SK-N-SH (cell line): ENCODE data around the gene CUBN. TPM values are rescaled to one million over a fixed set of nuclear protein-coding genes. Genes with fewer than 3 reads are reported as not detected.

Source experiments
- CTCF ChIA-PET: fragments of 300-600, 350-600 bp; formaldehyde crosslinking; extraction: SDS; loops from one replicate; lab custom pipeline; 2021; lab: Yijun Ruan, JAX
- POLR2A ChIA-PET: fragments of 350-600 bp; sonication (Branson Sonifier 250); formaldehyde crosslinking; extraction: SDS; loops from one replicate; lab custom pipeline; 2020; ENCODE audit warnings: antibody characterized with exemption, inconsistent platforms; lab: Yijun Ruan, JAX
- DNase-seq: peaks from one replicate; pipeline ENCODE4 v3.0.0; 2012
- H2AFZ ChIP-seq: fragments of 200-600 bp; sonication (generic); 2 replicates; pipeline ENCODE4 v1.8.1; 2016; ENCODE audit warnings: antibody characterized with exemption, mild to moderate bottlenecking, low read depth
- H3F3A ChIP-seq: fragments of 200-600 bp; sonication (generic); replicated peaks from 2 replicates; pipeline ENCODE3; 2016; ENCODE audit warnings: antibody characterized with exemption, mild to moderate bottlenecking; ENCODE audit not compliant: insufficient read depth
- H3K27ac ChIP-seq, 2 experiments: fragments of 200-500 bp in 1 of 2; fragments of 200-600 bp in 1 of 2; sonication (Bioruptor generic) in 1 of 2; sonication (generic), shearing (Covaris generic) in 1 of 2; 2 replicates each; pipeline versions ENCODE4 v1.5.1 to v1.6.1; 2014 to 2016; ENCODE audit warnings: low read depth in 2 of 2, inconsistent platforms in 1 of 2, low read length in 1 of 2, mild to moderate bottlenecking in 1 of 2, mixed read lengths in 1 of 2
- H3K27me3 ChIP-seq: fragments of 200-600 bp; sonication (generic), shearing (Covaris generic); 2 replicates; pipeline ENCODE4 v1.6.1; 2016; ENCODE audit warnings: mixed run types; ENCODE audit not compliant: insufficient read depth
- H3K36me3 ChIP-seq, 2 experiments: fragments of 200-500 bp in 1 of 2; fragments of 200-600 bp in 1 of 2; sonication (Bioruptor generic) in 1 of 2; sonication (generic) in 1 of 2; replicated peaks in 1 of 2; 2 replicates each; pipeline versions ENCODE3 to v1.5.1; 2014 to 2016; ENCODE audit warnings: low read length in 1 of 2, mild to moderate bottlenecking in 1 of 2; ENCODE audit not compliant: insufficient read depth in 2 of 2, control insufficient read depth in 1 of 2
- H3K4me1 ChIP-seq, 2 experiments: fragments of 200-500 bp in 1 of 2; fragments of 200-600 bp in 1 of 2; sonication (Bioruptor generic) in 1 of 2; sonication (generic), shearing (Covaris generic) in 1 of 2; 2 replicates each; pipeline versions ENCODE4 v1.5.1 to v1.6.1; 2014 to 2016; ENCODE audit warnings: low read depth in 1 of 2, low read length in 1 of 2, mixed run types in 1 of 2; ENCODE audit not compliant: insufficient read depth in 2 of 2, control insufficient read depth in 1 of 2
- H3K4me2 ChIP-seq: fragments of 200-600 bp; sonication (generic), shearing (Covaris generic); 2 replicates; pipeline ENCODE4 v1.6.1; 2017; ENCODE audit warnings: mixed run types
- H3K4me3 ChIP-seq, 2 experiments: fragments of 200-500 bp in 1 of 2; fragments of 200-600 bp in 1 of 2; sonication (Bioruptor generic) in 1 of 2; sonication (generic), shearing (Covaris generic) in 1 of 2; 2 replicates each; pipeline versions ENCODE4 v1.5.1 to v1.8.1; 2014 to 2016; ENCODE audit warnings: low read depth in 2 of 2, inconsistent platforms in 1 of 2, low read length in 1 of 2, mild to moderate bottlenecking in 1 of 2, mixed read lengths in 1 of 2, moderate library complexity in 1 of 2
- H3K79me2 ChIP-seq: fragments of 200-600 bp; sonication (generic); 2 replicates; pipeline ENCODE4 v1.8.1; 2017; ENCODE audit warnings: mild to moderate bottlenecking; ENCODE audit not compliant: insufficient read depth
- H3K9ac ChIP-seq: fragments of 200-600 bp; sonication (generic); 2 replicates; pipeline ENCODE4 v1.6.1; 2017; ENCODE audit warnings: mixed run types
- H3K9me2 ChIP-seq: fragments of 200-600 bp; sonication (generic); 2 replicates; pipeline ENCODE4 v1.6.1; 2017; ENCODE audit warnings: mixed run types
- H3K9me3 ChIP-seq: fragments of 200-600 bp; sonication (generic); 2 replicates; pipeline ENCODE4 v1.6.1; 2017; ENCODE audit warnings: mixed run types, mild to moderate bottlenecking, moderate library complexity
- H4K20me1 ChIP-seq: fragments of 200-600 bp; sonication (generic); 2 replicates; pipeline ENCODE4 v1.6.1; 2017; ENCODE audit warnings: mild to moderate bottlenecking, mixed run types; ENCODE audit not compliant: insufficient read depth
- CHD2 ChIP-seq: fragments of 150-350 bp; IDR thresholded peaks from 2 replicates; pipeline ENCODE4 v1.6.1; 2018; ENCODE audit warnings: low read length; ENCODE audit not compliant: partially characterized antibody
- GABPA ChIP-seq: IDR thresholded peaks from 2 replicates; pipeline ENCODE4 v1.4.0; 2012; ENCODE audit warnings: low read depth, mild to moderate bottlenecking
- JUND ChIP-seq: IDR thresholded peaks from 2 replicates; pipeline ENCODE4 v1.4.0; 2012
- MEF2A ChIP-seq: IDR thresholded peaks from 2 replicates; pipeline ENCODE4 v1.4.0; 2012; ENCODE audit warnings: low read depth, borderline replicate concordance
- PBX3 ChIP-seq: IDR thresholded peaks from 2 replicates; pipeline ENCODE4; 2012
- RAD21 ChIP-seq: IDR thresholded peaks from 2 replicates; pipeline ENCODE4 v1.6.1; 2012; ENCODE audit warnings: mild to moderate bottlenecking, low read length
- REST ChIP-seq: IDR thresholded peaks from 2 replicates; pipeline ENCODE4 v1.6.1; 2012; ENCODE audit warnings: mild to moderate bottlenecking, low read depth, low read length, moderate library complexity
- TEAD4 ChIP-seq: IDR thresholded peaks from 2 replicates; pipeline ENCODE4 v1.4.0; 2012; ENCODE audit warnings: mild to moderate bottlenecking, borderline replicate concordance; ENCODE audit not compliant: insufficient read depth
- WGBS: methylation state at CpG from one replicate; pipeline ENCODE4 v1.1.6; 2017; ENCODE audit warnings: low lambda C conversion rate; 5-methylcytosine and 5-hydroxymethylcytosine counted together
- polyA plus RNA-seq, 3 experiments: library from polyadenylated mRNA; depleted of rRNA; stranded (reverse); fragments of >200 nt; gene quantifications; 2 replicates each; pipeline ENCODE4 v1.2.3, GENCODE V29; 2012
- TF ChIP-seq, protein P1 (sequence below): fragments of 200-600 bp; sonication (generic); IDR thresholded peaks from 2 replicates; pipeline ENCODE4 v1.6.1; 2017; ENCODE audit warnings: antibody characterized with exemption, mild to moderate bottlenecking, moderate library complexity

CUBN gene
- polyA plus RNA-seq, 1 of the 3 experiments (the other 2 are of a cell fraction) = 2.4 TPM

DNA sequence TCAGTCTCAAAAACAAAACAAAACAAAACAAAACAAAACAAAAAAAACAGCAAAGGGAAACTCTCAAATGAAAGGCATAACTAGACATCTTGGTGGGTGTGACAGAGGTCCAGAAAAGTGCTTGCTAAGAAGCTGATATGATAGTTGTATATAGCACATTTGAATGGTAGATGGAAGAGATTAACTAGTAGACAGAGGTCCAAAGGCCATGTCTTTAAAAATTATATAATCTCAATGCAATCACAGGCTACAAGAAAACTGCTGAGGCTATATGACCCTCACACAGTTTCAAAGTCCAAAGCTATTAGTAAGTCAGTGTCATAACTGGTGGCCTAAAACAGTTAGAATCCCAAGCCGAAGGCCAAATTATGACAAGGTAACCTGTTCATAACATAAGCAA lies 15.6 kb upstream of the CUBN start:
- Histone ChIP-seq H3K27me3 (no peaks in the 10 kb centered on the region), H3K4me3 (no peak overlapping the region), H3K4me1 (peaks cover 0 to 3% of the 10 kb centered on the region in 2 experiments; a peak in 2 of 4 replicates), H3K9ac (no peak overlapping the region), H3K79me2 (no peaks in the 10 kb centered on the region), H2AFZ (no peak overlapping the region), H4K20me1 (no peaks in the 10 kb centered on the region), H3K9me3 (no peaks in the 10 kb centered on the region), H3K4me2 (no peak overlapping the region), H3F3A (peaks cover 12% of the 10 kb centered on the region), H3K36me3 (no peaks in the 10 kb centered on the region), H3K27ac (no peak overlapping the region), H3K9me2 (no peaks in the 10 kb centered on the region)
- no peak for TF ChIP-seq GABPA
- TF ChIP-seq, protein P1, sequence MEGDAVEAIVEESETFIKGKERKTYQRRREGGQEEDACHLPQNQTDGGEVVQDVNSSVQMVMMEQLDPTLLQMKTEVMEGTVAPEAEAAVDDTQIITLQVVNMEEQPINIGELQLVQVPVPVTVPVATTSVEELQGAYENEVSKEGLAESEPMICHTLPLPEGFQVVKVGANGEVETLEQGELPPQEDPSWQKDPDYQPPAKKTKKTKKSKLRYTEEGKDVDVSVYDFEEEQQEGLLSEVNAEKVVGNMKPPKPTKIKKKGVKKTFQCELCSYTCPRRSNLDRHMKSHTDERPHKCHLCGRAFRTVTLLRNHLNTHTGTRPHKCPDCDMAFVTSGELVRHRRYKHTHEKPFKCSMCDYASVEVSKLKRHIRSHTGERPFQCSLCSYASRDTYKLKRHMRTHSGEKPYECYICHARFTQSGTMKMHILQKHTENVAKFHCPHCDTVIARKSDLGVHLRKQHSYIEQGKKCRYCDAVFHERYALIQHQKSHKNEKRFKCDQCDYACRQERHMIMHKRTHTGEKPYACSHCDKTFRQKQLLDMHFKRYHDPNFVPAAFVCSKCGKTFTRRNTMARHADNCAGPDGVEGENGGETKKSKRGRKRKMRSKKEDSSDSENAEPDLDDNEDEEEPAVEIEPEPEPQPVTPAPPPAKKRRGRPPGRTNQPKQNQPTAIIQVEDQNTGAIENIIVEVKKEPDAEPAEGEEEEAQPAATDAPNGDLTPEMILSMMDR = no peak
- TF ChIP-seq RAD21 = no peak
- no peak for TF ChIP-seq REST
- TF ChIP-seq CHD2 = no peak
- no peak for TF ChIP-seq PBX3
- no peak for TF ChIP-seq TEAD4
- no peak for TF ChIP-seq MEF2A
- WGBS = 100% methylated on average over 1 of the region's 1 CpG
- no peak for DNase-seq
- ChIA-PET POLR2A (no interaction called here), CTCF (interaction anchor here (0.6 kb wide), 1 partner anchor 317 kb away, joined by 4 read pairs; no protein-coding TSS in a partner anchor)

GRCh38 chr10:17144757-17145156 lies 15.1 kb upstream of the CUBN start:
- WGBS = 87% methylated on average over 5 of the region's 5 CpGs

More at GRCh38 chr10:17144757-17145156, 15.1 kb upstream of the CUBN start:
- Histone ChIP-seq H3K36me3 (no peaks in the 10 kb centered on the region), H2AFZ (no peak overlapping the region), H3K4me1 (peaks cover 0 to 3% of the 10 kb centered on the region in 2 experiments; a peak in 2 of 4 replicates), H3K9me3 (no peaks in the 10 kb centered on the region), H3F3A (peaks cover 12% of the 10 kb centered on the region), H3K27ac (no peak overlapping the region), H3K27me3 (no peaks in the 10 kb centered on the region), H3K79me2 (no peaks in the 10 kb centered on the region), H3K9me2 (no peaks in the 10 kb centered on the region), H3K9ac (no peak overlapping the region), H3K4me3 (no peak overlapping the region), H4K20me1 (no peaks in the 10 kb centered on the region), H3K4me2 (no peak overlapping the region)
- TF ChIP-seq JUND = no peak
- CTCF ChIA-PET = no interaction called here
- POLR2A ChIA-PET = interaction anchor here (0.8 kb wide), 1 partner anchor 12 kb away, joined by 4 read pairs; no protein-coding TSS in a partner anchor
- no peak for DNase-seq
